T-helper 1 cell treated with Interleukin-12 subunit alpha and Interleukin-12 subunit beta and Interleukin-4 antibody, amounts not matched to agents 30 μg/mL and 1 μg/mL, for 36 hours (primary cell): ENCODE data around the gene SHISA7.
"Not testable (repeated sequence)": the region's sequence is repeated elsewhere in the genome, so short reads cannot be mapped to it uniquely, and the experiment has no call there.

Source experiments
- H3K27ac Mint-ChIP-seq: one replicate; pipeline ENCODE4 v1.8.0; 2021; ENCODE audit warnings: mild to moderate bottlenecking, mixed read lengths
- H3K27me3 Mint-ChIP-seq: one replicate; pipeline ENCODE4 v1.8.0; 2021; ENCODE audit warnings: low read depth, mixed read lengths
- H3K36me3 Mint-ChIP-seq: one replicate; pipeline ENCODE4 v1.8.0; 2021; ENCODE audit warnings: low read depth, mixed read lengths
- H3K4me1 Mint-ChIP-seq: one replicate; pipeline ENCODE4 v1.8.0; 2021; ENCODE audit warnings: low read depth, mixed read lengths
- H3K4me3 Mint-ChIP-seq: one replicate; pipeline ENCODE4 v1.8.0; 2021; ENCODE audit warnings: mild to moderate bottlenecking, moderate library complexity, mixed read lengths
- H3K9me3 Mint-ChIP-seq: one replicate; pipeline ENCODE4 v1.8.0; 2021; ENCODE audit warnings: mixed read lengths

SHISA7 gene

DNA sequence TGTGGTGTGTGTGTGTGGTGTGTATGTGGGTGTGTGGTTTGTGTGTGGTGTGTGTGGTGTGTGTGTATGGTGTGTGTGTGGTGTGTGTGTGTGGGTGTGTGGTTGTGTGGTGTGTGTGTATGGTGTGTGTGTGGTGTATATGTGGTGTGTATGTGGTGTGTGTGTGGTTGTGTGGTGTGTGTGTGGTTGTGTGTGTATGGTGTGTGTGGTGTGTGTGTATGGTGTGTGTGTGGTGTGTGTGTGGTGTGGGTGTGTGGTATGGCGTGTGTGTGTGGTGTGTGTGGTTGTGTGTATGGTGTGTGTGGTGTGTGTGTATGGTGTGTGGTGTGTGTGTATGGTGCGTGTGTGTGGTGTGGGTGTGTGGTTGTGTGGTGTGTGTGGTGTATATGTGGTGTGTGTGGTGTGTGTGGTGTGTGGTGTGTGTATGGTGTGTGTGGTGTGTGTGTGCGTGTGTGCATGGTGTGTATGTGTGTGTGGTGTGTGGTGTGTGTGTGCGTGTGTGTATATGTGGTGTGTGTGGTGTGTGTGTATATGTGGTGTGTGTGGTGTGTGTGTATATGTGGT, 8.7 kb downstream of the SHISA7 start:
- no peaks in the 10 kb centered on the region for H3K36me3 Mint-ChIP-seq
- peaks cover 40% of the 10 kb centered on the region for H3K27me3 Mint-ChIP-seq
- peaks cover 7% of the 10 kb centered on the region for H3K9me3 Mint-ChIP-seq

DNA sequence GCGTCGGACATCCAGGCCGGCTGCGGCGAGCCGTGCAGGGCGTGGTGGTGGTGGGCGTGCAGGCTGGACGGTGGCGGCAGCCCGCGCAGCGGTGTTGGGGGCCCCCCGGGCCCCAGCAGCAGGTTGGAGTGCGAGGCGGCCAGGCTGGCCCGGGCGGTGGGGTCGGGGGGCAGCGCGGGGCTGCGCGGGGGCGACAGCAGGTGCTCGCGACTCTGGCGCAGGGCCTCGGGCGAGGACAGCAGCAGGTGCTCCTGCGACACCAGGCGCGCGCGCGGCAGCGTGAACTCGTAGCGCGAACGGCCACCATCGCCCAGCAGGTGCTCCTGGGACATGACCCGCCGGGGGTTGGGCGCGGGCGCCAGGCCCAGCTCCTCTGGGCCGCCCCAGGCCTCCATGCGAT, 9.8 kb downstream of the SHISA7 start:
- Mint-ChIP-seq H3K27me3 (peaks cover 32% of the 10 kb centered on the region), H3K36me3 (no peaks in the 10 kb centered on the region), H3K9me3 (peaks cover 7% of the 10 kb centered on the region), H3K4me3 (no peak overlapping the region), H3K27ac (no peak overlapping the region), H3K4me1 (peaks cover 1% of the 10 kb centered on the region)

More for the DNA sequence above, 8.7 kb downstream of the SHISA7 start:
- H3K4me1 Mint-ChIP-seq, result peaks cover 1% of the 10 kb centered on the region
- H3K27ac Mint-ChIP-seq, result no peak overlapping the region
- H3K4me3 Mint-ChIP-seq, result no peak overlapping the region

DNA sequence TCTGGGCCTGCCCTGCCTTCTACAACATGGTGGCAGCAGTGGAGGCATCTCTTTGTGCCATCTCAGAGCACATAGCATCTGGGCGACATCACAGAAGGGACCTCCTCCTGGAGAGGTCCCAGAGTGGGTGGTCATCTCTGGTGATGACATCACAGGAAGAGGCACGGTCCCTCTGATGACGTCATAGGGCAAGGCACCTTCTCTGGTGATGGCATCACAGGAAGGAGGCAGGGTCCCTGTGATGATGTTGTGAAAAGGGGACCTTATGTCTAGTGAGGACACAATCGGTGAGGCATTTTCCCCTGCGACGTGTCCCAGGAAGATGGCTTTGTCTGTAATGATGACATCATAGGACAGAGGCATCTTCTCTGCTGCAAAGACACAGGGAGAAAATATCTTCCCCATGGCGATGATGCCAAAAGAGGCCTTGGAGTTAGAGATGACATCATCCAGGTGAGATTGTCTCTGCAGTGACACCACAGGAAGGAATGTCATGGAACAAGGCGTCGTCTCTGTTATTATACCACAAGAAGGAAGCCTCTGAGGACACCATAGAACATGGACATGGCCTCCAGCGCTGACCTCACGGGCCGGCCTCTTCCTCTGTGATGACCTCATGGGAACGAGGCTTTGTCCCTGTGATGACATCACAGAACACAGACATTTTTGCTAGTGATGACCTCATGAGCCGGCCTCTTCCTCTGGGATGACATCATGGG, 10.7 kb downstream of the SHISA7 start:
- peak overlapping the region; percentile 9 for H3K27ac Mint-ChIP-seq
- H3K9me3 Mint-ChIP-seq, result peaks cover 7% of the 10 kb centered on the region
- H3K27me3 Mint-ChIP-seq, result peaks cover 30% of the 10 kb centered on the region
- H3K36me3 Mint-ChIP-seq, result no peaks in the 10 kb centered on the region
- peaks cover 1% of the 10 kb centered on the region for H3K4me1 Mint-ChIP-seq
- H3K4me3 Mint-ChIP-seq, result no peak overlapping the region

DNA sequence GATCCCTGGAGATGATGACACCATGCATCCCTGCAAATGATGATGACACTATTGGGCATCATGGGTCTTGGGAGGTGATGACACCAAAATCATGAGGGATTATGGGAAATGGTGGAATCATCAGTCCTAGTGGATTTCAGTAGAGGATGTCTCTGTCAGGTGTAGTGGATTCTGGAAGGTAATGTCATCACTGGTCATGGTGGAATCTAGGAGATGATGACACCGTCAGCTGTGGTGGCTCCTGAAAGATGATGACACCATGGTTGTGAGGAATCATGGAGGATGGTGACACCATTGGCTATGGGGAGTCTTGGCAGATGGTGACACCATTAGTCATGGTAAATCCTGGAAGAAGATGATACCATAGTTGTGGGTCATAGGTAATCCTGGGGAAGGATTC, 11.9 kb downstream of the SHISA7 start:
- Mint-ChIP-seq H3K27ac (no peak overlapping the region), H3K4me1 (no peaks in the 10 kb centered on the region), H3K9me3 (peaks cover 7% of the 10 kb centered on the region), H3K36me3 (no peaks in the 10 kb centered on the region), H3K27me3 (peaks cover 20% of the 10 kb centered on the region), H3K4me3 (no peak overlapping the region)

DNA sequence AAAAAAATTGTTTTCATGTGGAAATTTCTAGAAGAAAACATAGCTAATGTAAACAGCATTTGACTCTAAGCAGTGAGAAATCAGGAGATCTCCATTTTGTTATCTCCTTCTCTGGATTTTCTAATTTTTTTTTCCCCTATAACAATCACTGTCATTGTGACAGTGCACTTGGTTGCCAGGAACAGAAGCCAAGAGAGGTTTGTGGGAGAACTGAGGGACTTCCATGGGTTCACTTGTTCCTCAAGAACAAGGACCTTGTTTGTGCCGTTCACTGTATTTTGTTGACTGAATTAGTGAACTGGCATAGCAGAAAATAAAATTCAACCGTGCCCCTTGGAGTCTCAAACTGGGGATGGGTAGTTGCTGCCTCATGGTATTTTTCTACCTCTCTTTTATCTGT, 17.1 kb downstream of the SHISA7 start:
- Mint-ChIP-seq H3K27ac (no peak overlapping the region), H3K36me3 (no peaks in the 10 kb centered on the region), H3K9me3 (peaks cover 3% of the 10 kb centered on the region), H3K4me1 (peaks cover 6% of the 10 kb centered on the region), H3K4me3 (no peak overlapping the region), H3K27me3 (peaks cover 22% of the 10 kb centered on the region)

DNA sequence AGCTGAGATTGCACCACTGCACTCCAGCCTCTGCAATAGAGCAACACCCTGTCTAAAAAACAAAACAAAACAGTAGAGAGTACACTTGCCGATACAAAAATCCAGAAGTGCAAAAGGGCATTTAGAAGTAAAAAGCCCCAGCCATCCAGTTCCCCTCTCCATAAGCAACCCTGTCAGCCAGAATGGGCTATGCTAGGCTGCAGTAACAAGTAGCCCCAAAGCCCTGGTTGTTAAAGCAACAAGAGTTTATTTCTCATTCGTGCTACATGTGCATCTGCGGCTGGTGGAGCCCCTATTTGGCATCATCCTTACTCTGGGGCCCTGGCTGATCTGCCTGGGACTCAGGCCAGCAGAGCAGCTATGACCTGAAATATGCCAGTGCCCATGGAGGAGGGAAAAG, 18.6 kb downstream of the SHISA7 start:
- peaks cover 23% of the 10 kb centered on the region for H3K27me3 Mint-ChIP-seq
- peaks cover 8% of the 10 kb centered on the region for H3K4me1 Mint-ChIP-seq
- no peaks in the 10 kb centered on the region for H3K36me3 Mint-ChIP-seq
- H3K9me3 Mint-ChIP-seq, result no peaks in the 10 kb centered on the region
- H3K4me3 Mint-ChIP-seq, result no peak overlapping the region
- H3K27ac Mint-ChIP-seq, result no peak overlapping the region

DNA sequence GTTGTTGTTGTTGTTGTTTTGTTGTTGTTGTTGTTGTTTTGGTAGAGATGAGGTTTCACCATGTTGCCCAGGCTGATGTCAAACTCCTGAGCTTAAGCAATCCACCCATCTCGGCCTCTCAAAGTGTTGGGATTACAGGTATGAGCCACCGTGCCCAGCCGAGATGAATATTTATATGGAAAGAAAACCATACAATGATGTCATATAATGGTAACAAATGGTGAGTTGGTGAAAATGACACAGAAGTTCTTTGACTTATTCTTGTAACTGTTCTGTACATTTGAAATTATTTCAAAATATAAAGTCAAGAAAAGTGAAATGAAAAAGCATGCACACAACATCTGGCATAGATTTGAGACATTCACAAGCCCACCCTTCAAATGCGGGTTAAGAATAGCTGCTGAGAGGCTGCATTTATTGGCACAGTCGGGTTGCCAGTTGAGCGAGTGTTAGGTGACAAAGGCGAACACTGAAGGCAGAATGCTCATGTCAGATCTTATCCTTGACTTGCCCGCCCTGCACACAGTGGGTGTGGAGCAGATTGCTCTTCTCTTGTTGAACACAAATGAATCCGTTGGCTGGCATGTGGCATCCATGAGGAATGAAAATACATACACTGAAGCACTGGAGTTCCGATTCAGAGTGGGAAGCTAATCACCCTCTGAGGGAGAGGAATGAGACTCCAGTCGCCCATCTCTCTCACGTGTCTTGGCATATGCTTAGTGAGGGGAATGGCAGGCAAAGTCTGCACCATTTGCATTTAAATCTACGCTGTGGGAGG, 19.7 kb downstream of the SHISA7 start:
- H3K9me3 Mint-ChIP-seq, result no peaks in the 10 kb centered on the region
- peaks cover 25% of the 10 kb centered on the region for H3K27me3 Mint-ChIP-seq
- H3K4me3 Mint-ChIP-seq, result no peak overlapping the region
- H3K4me1 Mint-ChIP-seq, result peaks cover 8% of the 10 kb centered on the region
- H3K27ac Mint-ChIP-seq, result no peak overlapping the region
- no peaks in the 10 kb centered on the region for H3K36me3 Mint-ChIP-seq

DNA sequence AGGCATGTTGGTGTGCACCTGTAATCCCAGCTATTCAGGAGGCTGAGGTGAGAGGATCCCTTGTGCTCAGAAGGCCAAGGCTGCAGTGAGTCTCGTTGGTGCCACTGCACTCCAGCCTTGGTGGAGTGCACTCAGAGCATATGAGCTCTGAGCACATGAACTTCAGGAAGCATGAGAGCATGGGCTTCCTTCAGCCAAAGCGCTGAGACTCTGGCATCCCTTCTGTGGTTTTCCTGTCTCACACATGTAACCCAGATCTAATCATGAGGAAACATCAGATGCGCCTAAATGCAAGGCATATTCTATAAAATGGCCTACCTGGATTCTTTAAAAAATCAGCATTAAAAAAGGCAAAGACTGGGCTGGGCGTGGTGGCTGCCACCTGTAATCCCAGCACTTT, 21.8 kb downstream of the SHISA7 start:
- H3K27me3 Mint-ChIP-seq, result peaks cover 30% of the 10 kb centered on the region
- peak overlapping the region; percentile 9 for H3K4me3 Mint-ChIP-seq
- not testable (repeated sequence) for H3K9me3 Mint-ChIP-seq, H3K27ac Mint-ChIP-seq, H3K36me3 Mint-ChIP-seq
- peaks cover 12% of the 10 kb centered on the region for H3K4me1 Mint-ChIP-seq

DNA sequence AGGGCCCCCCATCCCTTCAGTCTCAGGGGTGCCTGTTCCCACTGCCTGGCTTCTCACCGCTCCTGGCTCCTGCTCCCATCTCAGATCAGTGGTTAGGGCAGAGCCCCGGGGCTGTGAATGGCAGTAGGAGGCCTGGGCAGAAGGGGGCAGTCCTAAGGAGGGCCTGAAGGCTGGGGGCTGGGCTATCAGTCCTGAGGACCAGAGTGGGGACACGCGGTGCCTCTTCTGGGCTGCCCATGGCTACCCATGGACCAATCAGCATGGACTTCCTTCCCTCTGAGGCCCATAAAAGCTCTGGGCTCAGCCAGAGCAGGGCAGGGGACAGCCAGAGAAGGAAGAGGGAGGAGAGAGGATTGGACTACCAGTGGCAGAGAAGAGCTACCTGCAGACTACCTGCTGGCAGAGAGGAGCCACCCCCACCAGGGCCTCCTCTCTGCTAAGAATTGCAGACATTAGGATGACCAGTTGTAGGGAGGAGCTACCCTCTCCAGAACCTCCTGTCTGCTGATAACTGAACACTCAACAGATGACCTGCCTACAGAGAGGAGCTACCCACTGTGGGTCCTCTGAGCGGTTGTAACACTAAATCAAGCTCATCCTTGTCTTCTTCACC, 23.4 kb downstream of the SHISA7 start:
- H3K36me3 Mint-ChIP-seq, result no peaks in the 10 kb centered on the region
- H3K27ac Mint-ChIP-seq, result no peak overlapping the region
- H3K4me1 Mint-ChIP-seq, result peaks cover 12% of the 10 kb centered on the region
- H3K9me3 Mint-ChIP-seq, result no peaks in the 10 kb centered on the region
- peaks cover 24% of the 10 kb centered on the region for H3K27me3 Mint-ChIP-seq
- no peak overlapping the region for H3K4me3 Mint-ChIP-seq

DNA sequence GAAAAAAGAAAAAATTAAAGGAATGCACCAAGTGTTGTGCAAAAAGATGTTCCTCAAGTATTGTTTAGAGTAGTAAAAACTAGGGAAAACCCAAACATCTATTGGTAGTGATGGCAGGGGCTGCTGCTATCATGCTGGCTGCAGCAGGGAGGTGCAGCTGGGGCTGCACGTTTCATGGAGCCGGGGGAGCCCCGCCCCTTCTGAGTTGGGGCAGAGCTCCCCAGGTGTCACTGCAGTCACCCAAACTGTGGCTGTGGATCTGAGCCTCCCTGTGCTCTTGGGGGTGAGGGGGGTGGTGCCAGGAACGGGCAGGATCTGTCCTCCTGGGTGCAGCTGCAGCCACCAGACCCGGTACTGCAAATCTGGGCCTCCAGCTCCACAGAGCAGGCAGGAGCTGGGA, 24.0 kb downstream of the SHISA7 start:
- Mint-ChIP-seq H3K4me1 (peaks cover 12% of the 10 kb centered on the region), H3K9me3 (no peaks in the 10 kb centered on the region), H3K4me3 (no peak overlapping the region), H3K27me3 (peaks cover 23% of the 10 kb centered on the region), H3K27ac (no peak overlapping the region), H3K36me3 (no peaks in the 10 kb centered on the region)

DNA sequence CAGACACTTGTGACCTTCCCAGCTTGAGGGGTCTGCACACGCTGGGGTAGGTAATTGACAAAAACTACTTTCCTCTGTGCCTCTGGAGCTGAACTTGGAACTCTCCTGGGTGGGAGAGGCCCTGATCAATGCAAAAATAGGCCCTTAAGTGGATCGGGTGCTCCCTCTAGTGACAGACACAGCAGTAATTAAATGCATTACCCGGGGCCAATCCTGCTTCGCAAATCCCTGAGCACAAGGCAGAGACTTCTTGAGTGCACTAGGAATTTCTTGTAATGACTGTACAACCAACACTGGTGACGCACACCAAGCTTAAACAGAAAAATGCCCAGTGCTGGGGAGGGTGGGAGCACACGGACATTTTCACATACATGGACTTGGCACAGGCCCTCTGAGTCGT, 24.9 kb downstream of the SHISA7 start:
- Mint-ChIP-seq H3K9me3 (no peaks in the 10 kb centered on the region), H3K36me3 (no peaks in the 10 kb centered on the region), H3K4me1 (peaks cover 12% of the 10 kb centered on the region), H3K4me3 (no peak overlapping the region), H3K27ac (no peak overlapping the region), H3K27me3 (peaks cover 23% of the 10 kb centered on the region)

DNA sequence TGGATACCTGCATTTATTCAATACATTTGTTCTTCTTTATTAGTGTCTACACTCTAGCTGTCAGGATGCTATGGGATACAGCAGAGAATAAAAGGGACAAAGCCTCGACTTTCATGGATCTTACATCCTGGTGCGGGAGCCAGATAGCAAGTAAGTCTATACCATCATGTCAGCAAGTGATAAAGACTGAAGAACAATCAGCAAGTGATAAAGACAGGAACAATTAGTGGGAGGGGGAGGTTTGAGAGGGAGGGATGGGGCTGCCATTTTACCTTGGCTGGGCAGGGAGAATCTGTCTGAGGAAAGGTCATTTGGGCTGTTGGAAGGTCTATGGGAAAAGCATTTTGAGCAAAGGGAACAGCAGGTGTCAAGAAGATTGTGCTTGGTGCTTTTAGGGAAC, 32.9 kb downstream of the SHISA7 start:
- H3K27ac Mint-ChIP-seq, result peak overlapping the region; percentile 35
- H3K9me3 Mint-ChIP-seq, result peaks cover 12% of the 10 kb centered on the region
- no peak overlapping the region for H3K4me3 Mint-ChIP-seq

DNA sequence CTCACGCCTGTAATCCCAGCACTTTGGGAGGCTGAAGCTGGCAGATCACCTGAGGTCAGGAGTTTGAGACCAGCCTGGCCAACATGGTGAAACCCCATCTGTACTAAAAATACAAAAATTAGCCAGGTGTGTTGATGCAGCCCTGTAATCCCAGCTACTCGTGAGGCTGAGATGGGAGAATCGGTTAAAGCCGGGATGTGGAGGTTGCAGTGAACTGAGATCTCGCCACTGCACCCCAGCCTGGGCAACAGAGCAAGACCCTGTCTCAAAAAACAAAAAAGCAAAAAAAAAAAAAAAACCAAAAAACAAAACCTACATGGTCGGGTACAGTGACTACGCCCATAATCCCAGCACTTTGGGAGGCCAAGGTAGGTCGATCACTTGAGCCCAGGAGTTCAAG, 33.9 kb downstream of the SHISA7 start:
- Mint-ChIP-seq H3K9me3 (peaks cover 12% of the 10 kb centered on the region), H3K4me1 (peaks cover 22% of the 10 kb centered on the region), H3K36me3 (peaks cover 20% of the 10 kb centered on the region), H3K27ac (peak overlapping the region; percentile 73)
- not testable (repeated sequence) for H3K27me3 Mint-ChIP-seq, H3K4me3 Mint-ChIP-seq

More for the DNA sequence above, 32.9 kb downstream of the SHISA7 start:
- H3K27me3 Mint-ChIP-seq, result peaks cover 9% of the 10 kb centered on the region
- peaks cover 20% of the 10 kb centered on the region for H3K36me3 Mint-ChIP-seq
- peaks cover 22% of the 10 kb centered on the region for H3K4me1 Mint-ChIP-seq

DNA sequence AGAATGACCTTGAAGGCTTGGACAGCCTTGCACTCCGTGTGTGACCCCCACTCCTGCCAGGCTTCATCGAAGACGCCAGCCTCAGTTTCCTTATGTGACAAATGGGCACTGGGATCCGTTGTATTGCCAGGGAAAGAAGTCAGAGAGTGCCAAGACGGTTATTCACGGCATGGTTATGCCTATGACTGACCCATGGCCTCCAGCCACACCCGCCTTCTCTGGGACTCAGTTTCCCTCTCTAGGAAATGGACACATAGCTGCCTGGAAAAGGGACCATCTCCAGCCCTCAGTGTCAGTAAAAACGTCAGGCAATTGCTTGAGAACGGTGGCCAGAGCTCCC, 34.6 kb downstream of the SHISA7 start:
- Mint-ChIP-seq H3K4me3 (peak overlapping the region; percentile 90), H3K4me1 (peaks cover 26% of the 10 kb centered on the region), H3K9me3 (peaks cover 12% of the 10 kb centered on the region), H3K27ac (peak overlapping the region; percentile 97), H3K27me3 (peaks cover 6% of the 10 kb centered on the region), H3K36me3 (peaks cover 25% of the 10 kb centered on the region)
